Measurements from ENCODE around the gene CBFA2T2. TPM values are rescaled to one million over a fixed set of nuclear protein-coding genes. Genes with fewer than 3 reads are reported as not detected.
"Not testable (repeated sequence)": the region's sequence is repeated elsewhere in the genome, so short reads cannot be mapped to it uniquely, and the experiment has no call there.

The CBFA2T2 gene
- polyA plus RNA-seq (2013, experiment 1 of 2; ENCODE audit: insufficient read length), result 8.9 TPM
- polyA plus RNA-seq (2013, experiment 2 of 2; ENCODE audit: insufficient read length), result 7.6 TPM

DNA sequence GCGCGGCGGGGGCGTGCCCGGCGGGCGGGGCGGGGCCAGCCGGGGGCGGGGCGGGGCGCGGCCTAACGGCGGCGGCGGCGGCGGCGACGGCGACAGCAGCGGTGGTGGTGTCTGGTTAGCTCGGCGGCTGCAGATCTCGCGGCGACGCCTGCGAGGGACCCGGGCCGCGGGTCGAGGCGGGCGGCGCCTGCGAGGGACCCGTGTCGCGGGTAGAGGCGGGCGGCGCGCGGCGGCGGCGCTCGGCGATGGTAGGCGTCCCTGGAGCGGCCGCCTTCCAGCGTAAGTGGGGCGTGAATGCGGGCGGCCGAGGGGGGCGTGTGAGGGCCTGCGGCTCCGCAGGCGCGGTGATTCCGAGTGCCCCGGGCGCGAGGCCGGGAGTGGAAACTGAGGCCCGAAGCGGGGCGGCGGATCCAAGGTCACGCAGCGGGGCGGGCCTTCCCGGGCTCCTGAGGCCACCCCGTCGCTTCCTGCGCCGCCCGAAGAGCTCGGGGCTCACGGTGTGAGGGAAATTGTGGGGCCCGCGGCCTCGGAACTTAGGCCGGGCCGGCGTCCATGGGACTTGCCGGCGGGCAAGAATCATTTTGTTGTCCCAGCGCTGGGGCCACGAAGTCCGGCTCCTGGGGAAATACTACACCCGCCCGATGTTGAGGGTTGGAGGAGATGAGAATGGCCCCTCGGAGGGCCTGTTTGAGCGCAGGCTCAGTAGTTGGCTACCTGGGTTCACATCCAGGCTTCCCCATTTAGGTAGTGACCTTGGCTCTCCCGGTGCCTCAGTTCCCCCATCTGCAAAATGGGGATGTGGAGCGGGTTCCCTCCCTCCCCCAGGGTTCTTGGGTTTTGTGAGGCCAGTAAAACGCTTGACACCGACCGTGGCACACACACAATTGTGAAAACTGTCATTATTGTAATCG is at the start of gene CBFA2T2:
CBFA2T2 (plus strand) TSS at position 74 of the 911 bp plus-strand sequence; CDS start at position 246, 172 bp downstream.
- no peak for DNase-seq

DNA sequence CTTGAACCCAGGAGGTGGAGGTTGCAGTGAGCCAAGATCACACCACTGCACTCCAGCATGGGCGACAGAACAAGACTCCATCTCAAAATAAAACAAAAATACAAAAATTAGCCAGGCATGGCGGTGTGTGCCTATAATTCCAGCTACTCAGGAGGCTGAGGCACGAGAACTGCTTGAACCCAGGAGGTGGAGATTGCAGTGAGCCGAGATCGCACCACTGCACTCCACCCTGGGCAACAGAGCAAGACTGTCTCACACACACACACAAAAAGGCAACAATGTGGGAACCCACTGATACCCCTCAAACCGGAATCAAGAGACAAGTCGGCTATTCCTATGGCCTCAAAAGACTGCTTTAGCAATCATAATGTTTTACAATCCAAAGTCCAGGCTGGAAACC is 49.3 kb upstream of the CBFA2T2 start:
- DNase-seq, result not testable (repeated sequence)

DNA sequence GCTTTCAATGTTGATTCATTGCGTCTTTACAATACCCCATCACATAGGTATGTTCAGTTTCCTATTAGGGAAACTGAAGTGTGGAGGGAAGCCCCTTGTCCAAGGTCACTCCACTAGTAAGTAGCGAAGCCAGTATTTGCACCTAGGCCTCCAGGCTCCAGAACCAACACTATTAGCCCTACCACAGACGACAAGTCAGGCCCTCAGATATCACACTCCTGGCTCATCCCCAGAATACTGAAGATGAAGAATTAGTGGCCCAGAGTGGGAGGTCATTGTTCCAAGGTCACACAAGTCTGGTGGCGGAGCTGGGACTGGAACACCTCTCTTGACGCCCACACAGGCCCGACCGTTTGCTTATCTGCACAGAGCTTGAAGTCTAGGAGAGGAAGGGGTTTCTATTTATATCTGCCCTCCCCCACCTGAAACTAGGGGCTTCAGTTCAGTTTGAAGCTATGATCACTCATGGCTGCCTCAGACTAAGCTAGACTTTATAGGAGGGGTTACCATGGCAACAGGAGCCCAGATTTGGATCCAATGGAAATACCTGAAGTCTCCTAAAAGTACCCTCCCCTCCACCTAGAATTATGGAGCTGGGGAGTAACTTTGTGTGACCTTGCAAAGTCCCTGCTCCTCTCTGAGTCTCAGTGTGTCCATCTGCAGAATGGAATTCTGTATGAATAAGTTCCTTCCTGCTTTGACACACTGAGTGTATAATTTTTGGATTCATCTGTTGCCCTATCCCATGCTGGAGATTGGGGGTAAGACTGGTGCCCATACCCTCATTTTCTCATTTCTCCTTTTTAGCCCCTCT is 48.5 kb upstream of the CBFA2T2 start:
- DNase-seq, result no peak

DNA sequence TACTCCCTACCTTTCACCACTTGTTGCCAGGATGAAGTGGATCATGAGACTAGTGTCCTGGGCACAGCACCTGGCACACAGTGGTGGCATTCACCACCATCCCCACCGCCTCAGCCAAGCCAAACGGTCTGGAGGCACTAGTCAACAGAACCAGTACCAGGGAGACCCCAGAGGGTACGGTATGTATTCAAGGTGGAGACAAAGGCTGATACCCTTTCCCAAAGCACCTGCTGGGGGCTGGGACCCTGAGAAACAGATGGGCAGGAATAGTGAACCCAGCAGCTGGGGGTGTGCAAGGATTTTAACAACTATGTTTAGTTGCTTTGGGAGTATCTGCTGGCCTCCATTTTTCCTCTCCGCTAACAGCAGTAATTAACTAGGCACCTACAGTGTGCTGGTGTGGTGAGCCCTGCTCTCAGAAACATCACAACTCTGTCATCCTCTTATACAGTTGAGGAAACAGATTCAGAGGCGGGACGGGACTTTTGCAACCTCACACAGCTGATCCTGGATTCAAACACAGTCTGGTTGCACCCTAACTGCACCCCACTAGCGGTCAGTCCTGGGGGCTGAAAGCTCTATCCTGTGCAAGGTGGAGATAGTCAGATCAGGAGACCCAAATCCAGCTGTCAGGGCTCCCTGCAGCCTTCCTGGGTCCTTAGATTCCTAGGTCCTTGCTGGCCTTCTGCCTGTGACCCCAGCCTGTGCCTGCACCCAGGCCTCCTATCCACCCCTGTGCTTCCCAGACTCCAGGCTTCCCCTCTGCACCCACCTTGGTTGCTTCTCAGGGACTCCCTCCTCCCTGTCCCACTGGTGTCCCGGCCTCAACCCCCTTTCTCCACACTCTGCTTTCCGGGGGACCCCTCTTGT is 47.5 kb upstream of the CBFA2T2 start:
- no peak for DNase-seq

DNA sequence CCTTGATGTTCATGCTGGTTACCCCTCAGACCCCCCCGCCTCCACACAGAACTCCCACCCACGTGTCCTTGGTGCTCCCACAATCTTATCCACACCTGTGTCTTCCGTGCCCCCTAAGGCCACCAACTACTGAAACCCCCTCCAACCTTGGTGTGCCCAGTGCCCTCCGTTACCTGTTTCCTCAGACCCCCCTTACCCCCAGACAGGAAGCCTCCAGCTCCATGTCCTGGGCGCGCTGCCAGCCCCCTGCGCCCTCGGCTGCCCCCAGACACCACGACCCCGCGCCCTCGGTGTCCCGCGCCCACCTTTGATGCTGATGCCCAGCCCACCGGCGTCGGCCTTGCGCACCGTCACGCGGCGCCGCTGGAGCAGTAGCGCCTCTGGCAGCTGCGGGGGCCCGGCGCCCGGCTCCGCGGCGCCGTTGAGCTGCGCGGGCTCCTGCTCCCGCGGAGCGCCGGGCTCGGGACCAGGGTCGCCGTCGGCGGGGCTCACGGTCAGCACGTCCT is 46.8 kb upstream of the CBFA2T2 start:
- DNase-seq, result no peak

DNA sequence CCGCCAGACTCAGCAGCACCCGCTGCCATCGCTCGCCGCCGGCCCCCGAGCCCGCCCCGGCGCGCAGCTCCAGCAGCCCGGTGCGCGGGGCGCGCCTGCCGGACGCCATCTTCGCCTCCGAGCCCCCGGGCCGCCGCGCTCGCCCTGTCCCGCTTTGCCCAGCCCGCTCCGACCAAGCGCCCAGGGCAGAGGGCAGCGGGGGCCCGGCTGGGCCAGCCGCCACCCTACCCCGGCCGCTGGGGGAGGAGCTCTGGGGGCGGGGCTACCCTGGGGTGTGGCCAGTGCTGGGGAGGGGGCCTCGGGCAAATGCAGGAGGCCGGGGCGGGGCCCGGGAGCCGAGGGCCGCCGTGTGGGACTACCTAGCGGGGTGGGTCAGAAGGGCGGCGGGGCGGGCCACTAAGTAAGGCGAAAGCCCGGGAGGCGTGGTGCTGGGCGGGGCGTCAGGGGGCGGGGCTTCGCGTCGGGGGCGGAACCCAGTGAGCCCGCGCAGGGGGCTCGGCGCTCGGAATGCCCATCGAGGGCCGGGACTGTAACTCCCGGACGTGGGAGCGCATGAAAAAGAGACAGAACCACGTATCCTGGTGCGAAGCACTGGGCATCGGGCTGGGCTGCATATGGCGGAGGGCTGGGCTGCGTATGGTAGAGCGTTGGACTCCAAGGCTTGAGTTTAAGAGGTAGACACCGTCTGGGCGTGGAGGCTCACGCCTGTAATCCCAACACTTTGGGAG is 46.2 kb upstream of the CBFA2T2 start, which contains the start of gene SNTA1:
SNTA1 (minus strand) TSS at position 252 of the 728 bp plus-strand sequence; CDS start at position 109, 143 bp downstream.
- peak; percentile 84 for DNase-seq

DNA sequence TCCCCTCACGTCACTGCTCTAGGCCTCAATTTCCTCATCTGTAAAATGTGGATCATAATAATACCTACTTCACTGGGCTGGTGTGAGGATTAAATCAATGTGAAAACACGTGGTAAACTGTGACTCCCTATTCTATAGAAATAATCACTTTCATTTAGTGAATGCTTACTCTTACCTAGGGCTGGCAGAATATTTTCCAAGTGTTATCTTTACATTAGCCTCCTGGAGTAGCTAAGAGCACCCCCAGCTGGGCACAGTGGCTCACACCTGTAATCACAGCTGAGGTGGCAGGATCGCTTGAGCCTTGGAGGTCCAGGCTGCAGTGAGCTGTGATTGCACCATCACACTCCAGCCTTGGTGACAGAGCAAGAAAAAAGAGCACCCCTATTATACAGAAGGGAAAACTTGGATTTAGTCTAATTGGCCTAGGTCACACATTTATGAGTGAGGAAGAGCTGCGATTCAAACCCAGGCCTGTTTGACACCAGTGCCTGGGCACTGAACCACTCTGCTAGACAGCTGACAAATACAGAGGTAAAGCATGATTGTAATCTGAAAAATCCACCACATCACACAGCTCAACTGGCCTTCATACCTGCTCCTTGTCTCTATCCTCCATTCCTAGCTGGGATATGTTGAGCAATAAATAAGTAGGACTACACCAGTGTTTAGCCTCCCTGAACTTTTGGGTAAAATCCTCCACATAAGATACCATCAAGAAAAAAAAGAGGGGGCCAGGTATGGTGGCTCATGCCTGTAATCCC is 44.9 kb upstream of the CBFA2T2 start:
- DNase-seq, result no peak

DNA sequence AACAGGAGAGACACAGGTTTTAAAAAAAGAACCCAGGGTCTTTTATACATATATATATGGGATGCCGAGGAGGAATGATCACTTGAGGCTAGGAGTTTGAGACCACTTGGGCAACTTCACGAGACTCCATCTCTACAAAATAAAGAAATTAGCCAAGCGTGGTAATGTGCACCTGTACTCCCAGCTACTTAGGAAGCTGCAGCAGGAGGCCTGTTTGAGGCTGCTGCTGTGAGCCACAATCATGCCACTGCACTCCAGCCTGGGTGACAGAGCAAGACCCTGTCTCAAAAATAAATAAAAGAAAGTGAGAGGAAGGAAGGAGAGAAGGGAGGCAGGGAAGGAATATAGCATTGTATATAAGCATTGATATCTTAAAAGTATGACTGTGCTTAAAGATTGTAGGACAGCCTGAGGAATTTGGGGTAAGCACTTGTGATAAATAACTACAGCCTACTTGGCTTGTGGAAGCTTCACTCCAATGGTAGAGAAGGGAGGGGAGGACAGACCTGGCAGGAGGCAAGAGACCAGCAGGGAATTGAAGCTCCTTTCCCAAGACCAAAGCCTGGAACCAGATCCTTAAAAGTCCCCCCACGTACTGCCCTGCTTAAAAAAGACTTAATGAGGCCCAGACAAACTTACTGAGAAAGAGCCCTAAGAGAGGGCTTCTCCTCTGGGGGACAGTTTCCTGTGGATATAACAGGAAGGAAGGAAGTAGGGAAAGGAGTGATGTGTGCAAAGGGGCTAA is 43.8 kb upstream of the CBFA2T2 start:
- no peak for DNase-seq

DNA sequence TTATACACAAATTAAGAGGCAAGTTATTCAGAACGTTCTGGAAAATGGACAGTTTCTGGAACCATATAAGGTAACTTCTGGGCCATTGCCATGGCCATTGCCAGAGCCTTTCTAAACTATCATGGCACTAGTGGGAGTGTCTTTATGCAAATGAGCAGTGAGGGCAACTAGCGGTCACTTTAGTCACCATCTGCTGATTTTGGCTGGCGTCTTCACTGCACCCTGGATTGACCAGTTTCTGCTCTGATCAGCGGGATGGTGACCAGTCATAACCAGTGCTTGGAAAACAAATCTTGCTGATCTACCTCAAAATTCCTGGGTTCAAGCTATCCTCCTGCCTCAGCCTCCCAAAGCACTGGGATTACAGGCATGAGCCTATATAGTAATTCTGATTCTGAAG is 39.0 kb upstream of the CBFA2T2 start:
- DNase-seq, result no peak

DNA sequence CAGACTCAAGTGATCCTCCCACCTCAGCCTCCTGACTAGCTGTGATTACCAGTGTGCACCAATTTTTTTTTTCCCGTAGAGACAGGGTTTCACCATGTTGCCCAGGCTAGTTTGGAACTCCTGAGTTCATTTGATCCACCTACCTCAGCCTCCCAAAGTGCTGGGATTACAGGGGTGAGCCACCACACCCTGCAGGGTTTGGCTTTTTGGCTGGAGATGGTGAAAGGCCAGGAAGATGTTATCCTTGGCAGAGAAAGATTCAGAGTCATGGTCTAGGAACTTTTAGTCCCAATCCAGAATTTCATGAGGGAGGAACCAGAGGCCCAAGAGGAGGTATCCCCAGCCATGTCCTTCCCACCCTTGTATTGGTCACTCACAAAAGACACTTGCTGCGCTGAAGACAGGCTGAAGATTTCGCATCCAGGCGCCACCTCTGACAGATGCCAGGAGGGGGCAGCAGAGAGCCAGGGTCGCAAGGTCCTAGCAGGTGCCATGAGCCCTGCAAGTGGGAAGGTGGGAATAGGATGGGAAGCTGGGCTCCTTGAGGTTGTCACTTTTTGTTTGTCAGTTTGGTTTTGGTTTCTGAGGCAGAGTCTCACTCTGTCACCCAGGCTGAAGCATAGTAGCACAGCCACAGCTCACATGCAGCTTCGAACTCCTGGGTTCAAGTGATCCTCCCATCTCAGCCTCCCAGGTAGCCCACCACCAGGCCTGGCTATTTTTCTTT is 32.8 kb upstream of the CBFA2T2 start:
- DNase-seq, result peak; percentile 66

DNA sequence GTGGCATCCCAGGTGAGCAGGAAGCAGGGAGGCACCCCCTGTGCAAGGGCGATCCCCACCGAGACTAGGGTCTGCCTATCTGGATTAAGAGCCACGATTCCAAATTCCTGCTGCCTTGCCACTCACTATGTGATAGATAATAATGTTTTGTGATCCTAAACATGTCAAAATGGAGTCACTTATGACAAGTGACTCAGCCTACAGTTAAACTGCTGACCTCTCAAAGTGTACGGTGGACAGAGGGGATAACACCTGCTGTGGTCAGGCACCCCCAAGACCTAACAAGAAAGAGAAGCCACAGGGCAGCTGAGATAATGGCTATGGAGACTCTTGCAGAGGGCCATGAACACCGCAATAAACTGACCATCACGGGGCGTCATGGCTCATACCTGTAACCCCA is 30.3 kb upstream of the CBFA2T2 start:
- DNase-seq, result no peak

DNA sequence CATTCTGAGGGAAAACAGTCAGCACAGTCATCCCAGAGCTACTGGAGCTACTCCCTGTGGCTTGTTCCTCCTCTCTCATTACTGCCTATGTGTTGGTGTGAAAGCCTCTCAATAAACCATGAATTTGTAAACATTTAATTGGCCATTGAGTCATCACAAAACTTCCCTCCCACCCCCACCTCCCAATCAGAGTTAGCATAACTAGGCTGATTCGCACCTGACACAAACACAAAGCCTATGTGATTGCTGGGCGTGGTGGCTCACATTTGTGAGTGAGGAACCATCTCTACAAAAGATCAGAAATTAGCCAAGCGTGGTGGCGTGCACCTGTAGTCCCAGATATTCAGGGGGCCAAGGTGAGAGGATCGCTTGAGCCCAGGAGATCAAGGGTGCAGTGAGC is 29.2 kb upstream of the CBFA2T2 start:
- DNase-seq, result no peak

DNA sequence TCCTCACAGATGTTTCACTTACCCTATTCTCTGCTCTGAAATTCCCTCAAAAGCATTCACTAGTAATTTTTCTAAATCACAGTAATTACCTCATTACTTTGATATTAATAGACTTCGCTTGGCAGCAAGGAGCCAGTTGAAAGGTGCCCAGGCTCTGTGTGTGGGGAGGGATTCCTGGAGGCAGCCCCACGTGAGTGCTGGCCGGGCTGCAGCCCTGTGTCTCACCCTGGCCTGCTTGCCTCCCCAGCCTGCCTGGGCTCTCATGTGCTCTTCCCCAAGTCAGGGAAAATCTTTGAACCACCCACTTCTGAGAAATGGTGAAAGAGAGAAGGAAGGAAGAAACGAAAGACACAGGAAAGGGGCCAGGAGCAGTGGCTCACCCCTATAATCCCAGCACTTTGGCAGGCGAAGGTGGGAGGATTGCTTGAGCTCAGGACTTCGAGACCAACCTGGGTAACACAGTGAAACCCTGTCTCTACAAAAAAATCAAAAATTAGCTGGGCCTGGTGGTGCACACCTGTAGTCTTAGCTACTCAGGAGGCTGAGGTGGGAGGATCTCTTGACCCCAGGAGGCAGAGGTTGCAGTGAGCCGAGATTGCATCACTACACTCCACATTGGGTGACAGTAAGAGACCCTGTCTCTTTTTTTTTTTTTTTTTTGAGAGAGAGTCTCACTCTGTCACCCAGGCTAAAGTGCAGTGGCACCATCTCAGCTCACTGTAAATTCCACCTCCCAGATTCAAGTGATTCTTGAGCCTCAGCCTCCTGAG is 26.4 kb upstream of the CBFA2T2 start:
- DNase-seq, result no peak

DNA sequence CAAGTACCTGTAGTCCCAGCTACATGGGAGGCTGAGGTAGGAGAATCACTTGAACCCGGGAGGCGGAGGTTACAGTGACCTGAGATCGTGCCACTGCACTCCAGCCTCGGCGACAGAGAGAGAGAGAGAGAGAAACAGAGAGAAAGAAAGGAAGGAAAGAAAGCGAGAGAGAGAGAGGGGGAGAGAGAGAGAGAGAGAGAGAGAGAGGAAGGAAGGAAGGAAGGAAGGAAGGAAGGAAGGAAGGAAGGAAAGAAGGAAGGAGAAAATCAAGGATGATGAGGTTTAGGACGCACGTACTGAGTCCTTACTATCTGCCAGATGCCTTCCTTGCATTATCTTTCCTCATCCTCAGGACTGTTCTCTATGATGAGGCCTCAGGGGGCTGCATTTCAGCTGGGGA is 25.1 kb upstream of the CBFA2T2 start:
- not testable (repeated sequence) for DNase-seq

DNA sequence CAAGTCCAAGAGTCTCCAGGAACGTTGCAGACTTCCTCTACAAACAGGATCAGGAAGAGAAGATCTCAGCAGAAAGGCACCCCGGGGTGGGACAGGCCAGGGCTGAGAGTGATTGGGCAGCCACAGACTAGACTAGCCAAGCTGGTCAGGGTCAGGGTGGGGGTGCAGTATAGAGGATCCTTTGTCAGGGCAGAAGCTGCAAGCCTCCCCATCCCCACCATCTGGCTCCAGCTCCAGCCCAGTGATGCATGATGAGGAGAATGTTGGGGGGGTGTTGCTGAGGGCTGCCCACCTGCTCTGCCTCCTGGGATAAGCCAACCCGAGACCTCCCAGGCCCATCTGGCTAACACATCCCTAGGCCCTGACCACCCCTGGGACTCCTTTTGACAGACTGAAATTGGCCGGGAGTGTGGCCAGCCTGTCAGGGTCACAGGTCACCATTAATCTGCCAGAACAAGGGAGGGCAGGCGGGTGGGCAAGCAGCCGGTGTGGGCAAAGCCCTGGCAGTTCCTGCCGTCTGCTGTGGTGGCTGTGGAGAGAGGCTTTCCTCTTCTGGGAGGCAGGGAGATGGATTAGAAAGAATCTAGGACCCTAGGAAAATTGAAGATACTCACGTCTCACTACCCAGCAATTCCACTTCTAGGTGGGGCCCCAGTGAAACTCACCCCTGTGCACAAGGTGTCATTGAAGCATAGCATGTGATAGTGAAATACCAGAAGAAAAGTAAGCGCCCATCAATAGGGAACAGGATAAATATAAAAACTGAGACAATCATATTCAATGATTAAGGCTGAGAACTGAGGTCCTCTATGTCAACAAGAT is 24.2 kb upstream of the CBFA2T2 start:
- DNase-seq, result no peak

DNA sequence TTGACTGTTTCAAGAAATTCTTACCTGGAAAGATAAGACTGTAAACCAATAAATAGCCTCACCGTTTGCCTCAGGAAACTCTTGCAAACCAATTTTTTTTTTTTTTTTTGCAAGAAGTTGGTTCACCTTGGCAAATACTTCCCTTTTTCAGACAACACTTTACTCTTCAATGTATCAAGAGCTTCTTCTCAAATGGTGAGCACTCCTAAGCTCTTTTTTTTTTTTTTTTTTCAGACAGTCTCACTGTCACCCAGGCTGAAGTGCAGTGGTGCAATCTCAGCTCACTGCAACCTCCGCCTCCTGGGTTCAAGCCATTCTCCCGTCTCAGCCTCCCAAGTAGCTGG is 23.6 kb upstream of the CBFA2T2 start:
- DNase-seq, result no peak

DNA sequence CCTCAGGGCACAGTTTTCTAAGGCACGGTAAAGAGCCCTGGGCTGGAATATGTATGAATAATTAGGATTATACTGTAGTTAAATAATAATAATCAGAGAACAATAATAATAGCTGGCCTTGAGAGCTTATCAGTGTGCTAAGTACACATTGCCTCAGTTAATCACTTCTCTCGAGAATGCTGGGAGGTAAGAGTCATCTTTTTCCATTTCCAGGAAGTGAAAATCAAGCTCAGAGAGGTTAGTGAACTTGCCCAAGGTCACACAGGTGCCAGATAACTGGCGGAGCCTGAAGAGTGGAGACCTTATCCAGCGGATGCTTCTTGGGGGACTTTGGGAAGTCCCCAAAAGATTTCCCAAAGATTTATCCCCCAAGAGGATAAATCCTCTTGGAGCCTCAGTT is 19.4 kb upstream of the CBFA2T2 start:
- DNase-seq, result no peak

All from fibroblast of skin of scalp (primary cell).